ENCODE results near the gene PTGER4.
"Not testable (repeated sequence)": the region's sequence is repeated elsewhere in the genome, so short reads cannot be mapped to it uniquely, and the experiment has no call there.

Gene PTGER4

DNA sequence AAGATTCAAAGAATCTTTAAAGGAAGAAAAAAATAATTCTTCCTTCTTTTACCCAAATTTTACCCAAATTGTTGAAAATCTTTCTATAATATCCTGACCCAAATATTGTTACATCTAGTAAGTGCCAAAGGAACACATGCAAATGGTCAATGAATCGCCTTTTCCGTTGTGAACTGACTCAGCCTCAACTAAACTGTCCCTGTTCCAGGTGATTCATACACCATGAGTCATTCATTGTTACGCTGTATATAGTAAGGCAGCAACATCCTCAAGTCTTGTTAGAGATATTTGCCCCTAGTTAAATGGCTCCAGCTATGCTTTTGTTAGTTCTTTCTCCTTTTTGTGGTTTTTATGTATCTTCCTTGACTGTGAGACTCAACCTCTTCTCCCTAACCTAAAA, 9.7 kb downstream of the PTGER4 start:
- DNase-seq (ENCODE audit: low spot score): no peak

DNA sequence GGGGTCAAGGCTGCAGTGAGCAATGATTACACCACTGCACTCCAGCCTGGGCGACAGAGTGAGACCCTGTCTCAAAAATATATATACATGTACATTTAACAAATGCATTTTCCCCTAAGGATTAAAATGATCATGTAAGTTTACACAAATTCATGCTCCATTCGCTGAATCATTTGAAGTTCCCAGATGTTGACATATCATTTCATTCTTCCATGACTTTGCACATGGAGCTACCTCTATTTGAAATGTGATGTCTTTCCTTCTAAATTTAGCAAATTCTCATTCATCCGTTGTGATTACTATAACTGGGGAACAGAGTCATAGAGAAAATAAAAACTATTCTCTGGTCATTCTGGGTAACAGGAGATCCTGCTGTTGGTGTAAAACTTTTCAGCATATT, 10.6 kb downstream of the PTGER4 start:
- no peak for DNase-seq (ENCODE audit: low spot score)

DNA sequence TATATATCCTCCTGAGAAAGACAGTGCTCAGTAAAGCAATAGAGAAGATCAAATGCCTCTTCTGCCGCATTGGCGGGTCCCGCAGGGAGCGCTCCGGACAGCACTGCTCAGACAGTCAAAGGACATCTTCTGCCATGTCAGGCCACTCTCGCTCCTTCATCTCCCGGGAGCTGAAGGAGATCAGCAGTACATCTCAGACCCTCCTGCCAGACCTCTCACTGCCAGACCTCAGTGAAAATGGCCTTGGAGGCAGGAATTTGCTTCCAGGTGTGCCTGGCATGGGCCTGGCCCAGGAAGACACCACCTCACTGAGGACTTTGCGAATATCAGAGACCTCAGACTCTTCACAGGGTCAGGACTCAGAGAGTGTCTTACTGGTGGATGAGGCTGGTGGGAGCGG, 12.2 kb downstream of the PTGER4 start:
- no peak for DNase-seq (ENCODE audit: low spot score)

DNA sequence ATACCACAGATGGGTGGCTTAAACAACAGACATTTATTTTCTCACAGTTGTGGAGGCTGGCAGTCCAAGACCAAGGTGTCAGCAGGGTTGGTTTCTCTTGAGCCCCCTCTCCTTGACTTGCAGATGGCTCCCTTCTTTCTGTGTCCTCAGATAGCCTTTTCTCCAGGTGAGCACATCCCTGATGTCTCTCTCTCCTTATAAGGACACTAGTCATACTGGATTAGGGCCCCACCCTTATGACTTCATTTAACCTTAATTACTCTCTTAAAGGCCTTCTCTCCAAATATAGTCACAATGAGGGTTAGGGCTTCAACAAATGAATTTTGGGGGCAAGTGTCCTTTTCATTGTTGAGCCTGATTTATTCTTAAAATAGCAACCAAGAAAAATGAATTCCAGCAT, 14.7 kb downstream of the PTGER4 start:
- DNase-seq (ENCODE audit: low spot score): no peak

DNA sequence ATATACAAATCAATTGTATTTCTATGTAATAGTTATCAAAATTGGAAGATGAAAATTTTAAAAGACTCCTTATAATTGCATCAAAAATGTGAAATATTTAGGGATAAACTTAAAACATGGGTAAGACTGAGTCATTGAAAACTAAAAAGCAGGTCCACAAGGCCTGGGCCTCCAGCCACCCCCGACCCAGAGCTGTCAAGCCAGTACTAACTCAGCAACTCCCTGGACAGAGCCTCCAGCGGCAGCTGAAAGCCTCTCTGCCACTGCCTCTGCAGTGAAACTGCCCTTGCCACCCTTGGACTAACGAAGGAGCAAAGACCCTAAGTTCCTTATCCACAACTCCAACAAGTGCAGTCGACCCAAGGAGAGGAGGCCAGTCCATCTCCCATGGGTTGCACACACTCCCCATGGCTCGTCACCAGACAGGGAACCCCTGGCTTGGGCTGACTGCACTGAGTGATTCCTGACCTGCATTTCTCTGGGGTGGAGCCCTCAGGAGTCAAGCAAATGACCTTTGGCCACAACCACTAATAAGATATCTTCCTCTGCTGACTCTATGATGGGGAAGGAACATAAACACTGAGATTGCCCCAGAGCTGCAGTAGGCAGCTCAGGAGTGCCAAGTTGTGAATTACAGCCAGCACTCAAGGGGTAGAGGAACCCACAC, 20.5 kb downstream of the PTGER4 start:
- DNase-seq (ENCODE audit: low spot score): no peak

DNA sequence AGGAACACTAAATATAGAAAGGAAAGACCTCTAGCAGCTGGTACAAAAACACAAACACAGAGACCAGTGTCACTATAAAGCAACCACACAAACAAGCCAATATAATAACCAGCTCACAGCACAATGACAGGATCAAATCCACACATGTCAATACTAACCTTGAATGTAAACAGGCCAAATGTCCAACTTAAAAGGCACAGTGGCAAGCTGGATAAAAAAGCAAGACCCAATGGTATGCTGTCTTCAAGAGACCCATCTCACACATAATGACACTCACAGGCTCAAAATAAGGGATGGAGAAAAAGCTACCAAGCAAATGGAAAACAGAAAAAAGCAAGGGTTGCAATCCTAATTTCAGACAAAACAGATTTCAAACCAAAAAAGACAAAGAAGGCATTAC, 22.3 kb downstream of the PTGER4 start:
- not testable (repeated sequence) for DNase-seq (ENCODE audit: low spot score)

DNA sequence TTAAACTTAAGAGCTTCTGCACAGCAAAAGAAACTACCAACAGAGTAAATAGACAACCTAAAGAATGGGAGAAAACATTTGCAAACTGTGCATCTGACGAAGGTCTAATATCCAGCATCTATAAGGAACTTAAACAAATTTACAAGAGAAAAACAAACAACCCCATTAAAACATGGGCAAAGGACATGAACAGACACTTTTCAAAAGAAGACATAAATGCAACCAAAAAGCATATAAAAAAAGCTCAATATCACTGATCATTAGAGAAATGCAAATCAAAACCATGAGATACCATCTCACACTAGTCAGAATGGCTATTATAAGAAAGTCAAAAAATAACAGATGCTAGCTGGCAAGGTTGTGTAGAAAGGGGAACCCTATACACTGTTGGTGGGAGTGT, 25.8 kb downstream of the PTGER4 start:
- not testable (repeated sequence) for DNase-seq (ENCODE audit: low spot score)

DNA sequence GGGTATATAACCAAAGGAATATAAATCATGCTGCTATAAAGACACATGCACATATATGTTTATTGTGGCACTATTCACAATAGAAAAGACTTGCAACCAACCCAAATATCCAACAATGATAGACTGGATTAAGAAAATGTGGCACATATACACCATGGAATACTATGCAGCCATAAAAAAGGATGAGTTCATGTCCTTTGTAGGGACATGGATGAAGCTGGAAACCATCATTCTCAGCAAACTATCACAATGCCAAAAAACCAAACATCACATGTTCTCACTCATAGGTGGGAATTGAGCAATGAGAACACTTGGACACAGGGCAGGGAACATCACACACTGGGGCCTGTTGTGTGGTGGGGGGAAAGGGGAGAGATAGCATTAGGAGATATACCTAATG, 30.9 kb downstream of the PTGER4 start:
- DNase-seq (ENCODE audit: low spot score): not testable (repeated sequence)

DNA sequence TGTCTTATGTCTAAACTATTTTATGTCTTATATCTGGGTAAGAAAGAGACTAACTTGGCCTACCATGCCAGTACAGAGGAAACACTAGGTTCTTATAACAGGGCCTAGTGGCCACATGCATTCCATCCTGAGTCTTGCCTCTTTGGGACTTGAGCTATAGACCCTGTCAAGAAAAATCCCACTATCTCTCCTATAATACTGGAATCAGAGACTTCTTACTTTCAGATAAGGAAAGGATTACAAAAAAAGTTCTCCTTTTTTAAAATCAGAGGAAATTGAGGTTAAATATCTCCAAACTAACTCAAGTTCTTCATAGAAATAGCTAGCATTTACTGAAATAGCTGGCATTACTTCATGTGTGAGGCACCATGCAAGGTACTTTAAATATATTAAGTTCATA, 34.3 kb downstream of the PTGER4 start:
- DNase-seq (ENCODE audit: low spot score): no peak

DNA sequence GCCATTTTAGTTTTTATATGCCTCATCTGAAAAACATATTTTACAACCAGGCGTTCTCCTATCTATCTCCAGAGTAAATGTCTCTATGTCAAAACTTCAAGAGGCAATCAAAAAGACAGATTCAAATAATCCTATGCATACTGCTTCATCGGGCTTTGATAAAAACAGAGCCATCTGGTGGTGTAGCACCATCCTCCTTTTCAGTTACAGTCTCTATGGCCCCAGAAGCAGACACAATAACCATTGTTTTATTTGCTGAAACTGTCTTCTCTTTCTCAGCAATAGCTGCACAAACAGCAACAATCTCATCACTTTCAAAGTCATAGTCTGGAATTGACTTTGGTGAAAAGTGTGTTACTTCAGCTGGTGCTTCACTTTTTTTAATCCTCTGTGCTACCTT, 36.3 kb downstream of the PTGER4 start:
- peak; percentile 87 for DNase-seq (ENCODE audit: low spot score)

DNA sequence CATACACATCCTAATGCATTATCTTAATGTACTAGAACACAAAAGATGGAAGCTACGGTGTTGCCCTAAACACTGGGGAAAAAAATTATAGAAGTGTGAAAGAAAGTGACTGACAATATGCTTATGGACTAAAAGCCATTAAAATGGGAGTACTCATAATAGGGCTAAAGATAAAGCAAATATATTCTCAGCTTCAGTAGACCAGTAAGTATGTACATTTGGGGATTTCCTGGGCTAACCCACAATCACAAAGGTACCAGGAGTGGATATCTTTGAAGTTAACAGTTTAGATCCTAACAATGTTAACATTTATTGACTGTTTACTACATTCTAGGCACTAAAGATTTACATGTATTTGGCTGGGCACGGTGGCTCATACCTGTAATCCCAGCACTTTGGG, 36.9 kb downstream of the PTGER4 start:
- DNase-seq (ENCODE audit: low spot score): no peak

DNA sequence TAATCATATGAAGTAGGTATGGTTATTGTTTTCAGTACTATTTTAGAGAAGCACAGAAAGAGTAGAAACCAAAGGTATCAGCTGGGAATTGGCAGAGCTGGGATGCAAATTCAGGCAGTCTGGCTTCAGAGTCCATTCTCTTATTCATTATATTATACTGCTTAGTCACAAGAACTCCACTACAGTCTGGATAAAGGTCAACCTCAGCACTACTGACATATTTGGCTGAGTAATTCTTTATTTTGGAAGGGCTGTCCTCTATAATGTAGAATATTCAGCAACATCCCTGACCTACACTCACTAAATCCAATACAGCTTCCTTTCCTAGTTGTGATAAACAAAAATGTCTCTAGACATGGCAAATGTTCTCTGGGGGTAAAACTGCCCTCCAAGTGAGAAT, 37.6 kb downstream of the PTGER4 start:
- DNase-seq (ENCODE audit: low spot score): no peak

DNA sequence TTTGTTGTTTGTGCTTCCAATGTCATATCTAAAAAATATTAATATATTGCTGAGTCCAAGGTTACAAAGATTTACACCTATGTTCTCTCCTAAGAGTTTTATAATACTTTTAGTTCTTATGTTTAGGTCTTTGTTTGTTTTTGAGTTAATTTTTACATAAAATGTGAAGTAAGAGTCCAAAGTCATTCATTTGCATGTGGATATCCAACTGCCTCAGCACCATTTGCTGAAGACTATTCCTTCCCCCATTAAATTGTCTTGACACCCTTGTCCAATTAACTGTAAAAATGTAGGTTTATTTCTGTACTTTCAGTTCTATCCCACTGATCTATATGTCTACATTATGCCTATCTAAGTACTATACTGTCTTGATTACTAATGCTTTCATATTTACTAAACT, 40.4 kb downstream of the PTGER4 start:
- no peak for DNase-seq (ENCODE audit: low spot score)

DNA sequence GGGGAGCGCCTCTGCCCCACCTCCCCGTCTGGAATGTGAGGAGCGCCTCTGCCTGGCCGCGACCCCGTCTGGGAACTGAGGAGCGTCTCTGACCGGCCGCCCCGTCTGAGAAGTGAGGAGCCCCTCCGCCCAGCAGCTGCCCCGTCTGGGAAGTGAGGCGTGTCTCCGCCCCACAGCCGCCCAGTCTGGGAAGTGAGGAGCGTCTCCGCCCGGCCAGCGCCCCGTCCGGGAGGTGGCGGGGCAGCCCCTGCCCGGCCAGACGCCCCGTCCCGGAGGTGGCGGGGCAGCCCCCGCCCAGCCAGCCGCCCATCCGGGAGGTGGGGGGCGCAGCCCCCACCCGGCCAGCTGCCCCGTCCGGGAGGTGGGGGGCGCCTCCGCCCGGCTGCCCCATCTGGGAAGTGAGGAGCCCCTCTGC, 42.8 kb downstream of the PTGER4 start:
- DNase-seq (ENCODE audit: low spot score): not testable (repeated sequence)

DNA sequence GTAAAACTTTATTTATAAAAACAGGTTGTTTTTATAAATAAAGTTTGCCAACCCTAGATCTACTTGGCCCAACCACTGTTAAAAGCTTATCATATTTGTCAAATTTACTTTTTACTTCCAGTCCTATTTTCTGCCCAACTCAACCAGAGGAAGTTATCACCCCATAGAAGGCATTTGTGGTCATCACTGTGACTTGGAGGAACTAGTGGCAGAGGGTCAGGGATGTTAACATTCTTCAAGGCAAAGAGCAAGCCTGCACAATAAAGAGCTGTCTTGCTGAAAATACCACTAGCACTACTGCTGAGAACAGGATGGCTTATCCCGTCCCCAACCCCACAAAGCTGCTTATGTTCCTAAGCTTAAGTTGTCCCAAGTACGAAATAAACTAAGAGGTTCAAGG, 53.7 kb downstream of the PTGER4 start:
- DNase-seq (ENCODE audit: low spot score): no peak

DNA sequence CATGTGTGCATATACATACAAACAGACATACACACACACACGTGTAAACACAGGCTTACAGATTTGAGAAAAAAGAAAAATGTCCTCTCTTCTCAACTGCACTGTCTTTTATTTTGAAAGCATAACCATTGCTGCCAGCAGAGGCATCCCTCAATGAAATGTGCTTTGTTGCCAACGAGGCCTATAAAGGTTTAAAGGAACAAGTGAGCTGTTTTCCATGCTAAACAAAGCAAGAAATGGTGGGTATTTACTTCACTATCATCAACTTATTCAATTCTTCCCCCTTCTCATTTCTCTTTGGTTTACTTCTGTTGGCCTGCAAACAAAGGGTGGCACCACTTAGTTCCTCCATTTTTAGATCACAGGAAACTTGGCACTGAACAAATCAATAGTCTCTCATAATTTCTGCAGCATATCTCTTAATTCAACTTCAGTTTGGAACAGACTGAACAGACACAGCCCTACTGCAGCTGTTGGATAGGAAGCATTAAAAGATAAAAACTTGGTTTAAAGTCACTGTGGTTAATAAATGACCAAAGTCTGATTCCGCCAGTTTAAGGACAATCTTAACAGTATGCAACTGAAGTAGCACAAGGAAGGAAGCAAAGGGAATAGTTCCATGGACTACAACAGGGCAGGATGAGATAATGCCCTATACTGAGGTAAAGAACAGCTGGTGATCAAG, 54.3 kb downstream of the PTGER4 start:
- no peak for DNase-seq (ENCODE audit: low spot score)

DNA sequence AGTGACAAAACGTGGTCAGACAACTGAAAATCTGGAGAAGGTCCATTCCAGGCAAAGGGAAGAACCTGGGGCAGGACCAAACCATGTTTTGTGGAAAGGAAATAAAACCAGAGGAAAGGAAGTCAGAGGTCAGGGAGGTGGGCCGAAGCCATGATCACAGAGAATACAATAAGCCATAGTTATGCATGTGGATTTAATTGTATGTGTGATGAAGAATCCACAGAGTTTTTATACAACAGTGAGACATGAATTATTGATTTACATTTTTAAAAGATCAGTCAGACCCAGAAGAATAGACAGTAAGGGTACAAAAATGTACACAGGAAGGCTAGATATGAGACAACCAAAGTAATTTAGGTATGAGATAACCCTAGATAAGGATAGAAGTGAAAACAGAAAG, 55.3 kb downstream of the PTGER4 start:
- DNase-seq (ENCODE audit: low spot score): no peak

DNA sequence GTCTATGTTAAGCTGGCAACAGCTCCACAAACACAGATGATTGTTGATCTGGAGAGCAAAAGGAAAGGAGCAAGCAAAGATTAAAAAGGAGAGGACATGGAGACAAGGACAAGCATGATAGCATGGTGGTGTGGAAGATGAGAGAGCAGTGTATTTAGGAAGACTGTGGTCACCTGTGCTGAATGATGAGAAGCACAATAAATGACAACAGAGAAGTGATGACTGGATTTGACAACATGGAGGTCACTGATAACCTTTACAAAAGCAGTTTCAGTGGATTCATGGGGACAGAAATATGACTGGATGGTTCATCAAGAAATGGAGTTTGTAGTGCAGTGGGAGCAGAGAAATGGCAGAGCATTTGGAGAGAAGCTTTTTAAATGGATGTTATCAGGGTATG, 55.9 kb downstream of the PTGER4 start:
- no peak for DNase-seq (ENCODE audit: low spot score)

DNA sequence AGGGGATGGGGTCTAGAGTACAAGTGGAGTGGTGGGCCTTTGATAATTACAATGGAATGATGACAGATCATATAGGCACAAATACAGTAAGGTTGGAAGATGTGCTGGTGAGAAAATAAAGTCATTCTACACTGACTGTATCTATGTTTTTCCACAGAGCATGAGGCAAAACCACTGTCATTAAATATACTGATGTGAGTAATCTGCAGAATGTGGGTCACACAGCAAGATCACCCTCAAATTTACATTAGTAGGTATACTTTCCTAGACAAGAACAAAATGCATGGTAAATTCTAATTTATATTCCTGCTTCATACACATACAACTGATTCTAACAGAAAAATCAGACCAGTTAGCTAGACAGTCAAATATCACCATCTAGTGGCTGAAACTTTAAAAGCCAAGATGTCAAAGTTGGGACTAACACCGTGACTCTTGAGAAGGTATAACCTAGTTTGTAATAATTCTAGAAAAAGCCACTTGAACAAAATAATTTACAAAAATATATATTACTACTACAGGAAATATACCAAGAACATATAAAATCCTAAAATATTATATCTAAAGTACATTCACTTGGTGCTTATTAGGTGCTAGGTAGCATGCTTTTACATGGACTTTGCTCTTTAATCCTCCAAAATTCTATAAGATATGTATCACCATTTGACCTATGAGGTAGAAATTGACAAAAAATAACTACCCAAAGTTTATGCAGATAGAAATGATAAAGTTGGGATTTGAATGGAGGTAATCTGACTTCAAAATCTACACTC, 56.6 kb downstream of the PTGER4 start:
- DNase-seq (ENCODE audit: low spot score): peak; percentile 74

DNA sequence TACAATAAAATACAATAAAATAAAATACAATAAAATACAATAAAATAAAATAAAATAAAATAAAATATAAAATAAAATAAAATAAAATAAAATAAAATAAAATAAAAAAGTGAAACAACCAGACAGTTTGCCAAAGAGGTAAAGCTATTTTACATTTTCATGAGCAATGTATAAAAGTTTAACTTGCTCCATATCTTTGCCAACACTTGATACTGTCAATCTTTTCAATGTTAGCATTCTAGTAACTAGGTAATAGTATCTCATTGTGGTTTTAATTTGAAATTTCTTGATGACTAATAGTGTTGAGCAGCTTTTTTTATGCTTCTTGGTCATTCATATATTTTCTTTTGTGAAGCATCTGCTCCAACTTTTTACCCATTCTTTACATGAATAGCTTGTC, 58.8 kb downstream of the PTGER4 start:
- DNase-seq (ENCODE audit: low spot score): no peak
